MM.1S (cell line): Measurements from ENCODE around the gene ADRA2B.

Experiments
- EZH2phosphoT487 ChIP-seq: fragments of 300-600 bp; sonication (generic); IDR thresholded peaks from 2 replicates; pipeline ENCODE4 v1.6.1; 2018; ENCODE audit warnings: antibody characterized with exemption, low read length
- TF ChIP-seq, protein P1 (sequence below): fragments of 300-600 bp; sonication (generic); IDR thresholded peaks from 2 replicates; pipeline ENCODE4 v1.5.1; 2016; ENCODE audit warnings: antibody characterized with exemption, low read length, mixed read lengths

DNA sequence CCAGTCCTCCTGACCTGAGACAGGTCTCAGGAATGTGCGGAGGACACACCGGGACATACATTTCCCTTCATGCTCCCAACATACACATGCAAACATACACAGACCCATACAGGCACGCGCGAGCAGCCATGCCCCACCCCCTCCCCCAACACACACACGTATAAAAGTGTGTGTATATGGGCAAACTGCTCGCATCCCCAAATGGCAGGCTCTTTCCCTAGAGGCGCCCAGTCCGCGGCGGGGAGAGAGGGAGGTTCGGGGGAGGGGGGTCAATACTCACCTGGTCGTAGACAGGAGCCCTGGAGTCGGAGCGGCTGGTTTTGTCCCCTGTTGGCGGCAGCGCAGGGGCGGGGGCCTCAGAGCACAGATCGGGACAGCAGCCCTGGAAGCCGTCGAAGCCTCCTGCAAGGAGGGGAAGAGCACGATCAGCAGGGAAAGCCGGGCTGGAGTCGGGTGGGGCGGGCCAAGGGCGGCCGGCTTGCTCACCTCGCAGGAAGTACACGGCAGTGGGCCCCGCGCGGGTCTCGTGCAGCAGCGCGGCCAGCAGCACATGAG lies 28.2 kb upstream of the ADRA2B start:
- TF ChIP-seq, protein P1, sequence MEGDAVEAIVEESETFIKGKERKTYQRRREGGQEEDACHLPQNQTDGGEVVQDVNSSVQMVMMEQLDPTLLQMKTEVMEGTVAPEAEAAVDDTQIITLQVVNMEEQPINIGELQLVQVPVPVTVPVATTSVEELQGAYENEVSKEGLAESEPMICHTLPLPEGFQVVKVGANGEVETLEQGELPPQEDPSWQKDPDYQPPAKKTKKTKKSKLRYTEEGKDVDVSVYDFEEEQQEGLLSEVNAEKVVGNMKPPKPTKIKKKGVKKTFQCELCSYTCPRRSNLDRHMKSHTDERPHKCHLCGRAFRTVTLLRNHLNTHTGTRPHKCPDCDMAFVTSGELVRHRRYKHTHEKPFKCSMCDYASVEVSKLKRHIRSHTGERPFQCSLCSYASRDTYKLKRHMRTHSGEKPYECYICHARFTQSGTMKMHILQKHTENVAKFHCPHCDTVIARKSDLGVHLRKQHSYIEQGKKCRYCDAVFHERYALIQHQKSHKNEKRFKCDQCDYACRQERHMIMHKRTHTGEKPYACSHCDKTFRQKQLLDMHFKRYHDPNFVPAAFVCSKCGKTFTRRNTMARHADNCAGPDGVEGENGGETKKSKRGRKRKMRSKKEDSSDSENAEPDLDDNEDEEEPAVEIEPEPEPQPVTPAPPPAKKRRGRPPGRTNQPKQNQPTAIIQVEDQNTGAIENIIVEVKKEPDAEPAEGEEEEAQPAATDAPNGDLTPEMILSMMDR = no peak
- TF ChIP-seq EZH2phosphoT487 = no peak
